Measurements from ENCODE around the gene SOX1. TPM values are rescaled to one million over a fixed set of nuclear protein-coding genes. Genes with fewer than 3 reads are reported as not detected.

The SOX1 gene
- total and polyA plus RNA-seq, 2 donors (not counting 3 experiments of a cell fraction or from before 2014, with no cell fraction given): not detected

- H3K27me3 ChIP-seq (ENCODE audit: control insufficient read depth in 2 of 2, insufficient read depth in 2 of 2, low read length in 2 of 2): no peaks in the 10 kb centered on the region
- H3K79me2 ChIP-seq (ENCODE audit: control insufficient read depth, insufficient read depth, low read length): no peaks in the 10 kb centered on the region
- TF ChIP-seq CTCF (IDR thresholded peaks at IDR 0.05; ENCODE audit: extremely low read depth in 1 of 2, insufficient read depth in 1 of 2, low read depth in 1 of 2, low read length in 2 of 2) (no peak), GATA2 (IDR thresholded peaks at IDR 0.05; ENCODE audit: insufficient read depth, insufficient read length, low read depth, low read length) (no peak), MAX (IDR thresholded peaks at IDR 0.05; ENCODE audit: insufficient read depth, insufficient read length) (no peak), FOS (IDR thresholded peaks at IDR 0.05; ENCODE audit: borderline replicate concordance, insufficient read depth, low read length) (no peak)
- H3K9ac ChIP-seq (replicated peaks; ENCODE audit: extremely low read depth, insufficient read depth, low read length): no peak overlapping the region
- H3K27ac ChIP-seq (ENCODE audit: insufficient read depth, low read depth, low read length): no peak overlapping the region
- H3K36me3 ChIP-seq (ENCODE audit: control insufficient read depth in 2 of 2, extremely low read depth in 1 of 2, insufficient read depth in 2 of 2, low read length in 2 of 2): no peaks in the 10 kb centered on the region
- DNase-seq (ENCODE audit: low read depth, low spot score) (no peak), FAIRE-seq (no peak)
- POLR2A ChIA-PET: no interaction called here
- no peaks in the 10 kb centered on the region for H4K20me1 ChIP-seq (replicated peaks; ENCODE audit: control insufficient read depth, extremely low read depth, insufficient read depth, low read length)
- H3K4me3 ChIP-seq (replicated peaks in 1 of 3; ENCODE audit: insufficient read depth in 1 of 3, low read depth in 1 of 3, low read length in 3 of 3): no peak overlapping the region
- no peak overlapping the region for H2AFZ ChIP-seq (ENCODE audit: low read depth, low read length)
- H3K9me1 ChIP-seq (replicated peaks; ENCODE audit: control insufficient read depth, extremely low read depth, insufficient read depth, low read length): no peaks in the 10 kb centered on the region
- no peak overlapping the region for H3K4me2 ChIP-seq (ENCODE audit: insufficient read depth, low read length)
- dilution Hi-C loops (cut with MboI; ENCODE audit: extremely low pct_ligation_motif_present, low sequenced_read_pairs): no loop called here
- no TSS peak for BruUV-seq (replicated peaks)
- no peaks in the 10 kb centered on the region for H3K9me3 ChIP-seq (replicated peaks; ENCODE audit: control insufficient read depth, insufficient read depth, low read length)
- intact Hi-C loops (cut with micrococcal nuclease): no loop called here
- CTCF ChIA-PET: no interaction called here
- H3K4me1 ChIP-seq (ENCODE audit: control insufficient read depth, extremely low read depth, insufficient read depth, low read length): no peaks in the 10 kb centered on the region
These were observed 45.8 kb downstream of the SOX1 start for GRCh38 chr13:112112534-112113276.

GRCh38 chr13:112113348-112113747 is 46.4 kb downstream of the SOX1 start:
- DNase-seq (ENCODE audit: low read depth, low spot score) (no peak), FAIRE-seq (no peak)
- no peak overlapping the region for H2AFZ ChIP-seq (ENCODE audit: low read depth, low read length)
- no TSS peak for BruUV-seq (replicated peaks)
- no peak overlapping the region for H3K4me2 ChIP-seq (ENCODE audit: insufficient read depth, low read length)
- no peaks in the 10 kb centered on the region for H3K79me2 ChIP-seq (ENCODE audit: control insufficient read depth, insufficient read depth, low read length)
- ChIA-PET POLR2A (no interaction called here), CTCF (no interaction called here)
- H3K4me1 ChIP-seq (ENCODE audit: control insufficient read depth, extremely low read depth, insufficient read depth, low read length): no peaks in the 10 kb centered on the region
- TF ChIP-seq CTCF (IDR thresholded peaks at IDR 0.05; ENCODE audit: extremely low read depth in 1 of 2, insufficient read depth in 1 of 2, low read depth in 1 of 2, low read length in 2 of 2): no peak
- no peak for TF ChIP-seq MAX (IDR thresholded peaks at IDR 0.05; ENCODE audit: insufficient read depth, insufficient read length)
- TF ChIP-seq MYC (IDR thresholded peaks at IDR 0.05; ENCODE audit: low read depth, low read length): no peak
- TF ChIP-seq POLR2AphosphoS5 (IDR thresholded peaks at IDR 0.05; ENCODE audit: insufficient read depth, low read depth, low read length): no peak
- no peak for TF ChIP-seq JUN (IDR thresholded peaks at IDR 0.05; ENCODE audit: borderline replicate concordance, insufficient read depth, insufficient read length, low read depth)
- TF ChIP-seq EZH2 (IDR thresholded peaks at IDR 0.05; ENCODE audit: borderline replicate concordance, low read depth, low read length, severe bottlenecking): no peak
- TF ChIP-seq GATA2 (IDR thresholded peaks at IDR 0.05; ENCODE audit: insufficient read depth, insufficient read length, low read depth, low read length): no peak
- TF ChIP-seq POLR2A (IDR thresholded peaks at IDR 0.05; ENCODE audit: low read depth, low read length): no peak
- no peak for TF ChIP-seq FOS (IDR thresholded peaks at IDR 0.05; ENCODE audit: borderline replicate concordance, insufficient read depth, low read length)
- H3K27ac ChIP-seq (ENCODE audit: insufficient read depth, low read depth, low read length): no peak overlapping the region
- no peaks in the 10 kb centered on the region for H3K36me3 ChIP-seq (ENCODE audit: control insufficient read depth in 2 of 2, extremely low read depth in 1 of 2, insufficient read depth in 2 of 2, low read length in 2 of 2)
- H3K4me3 ChIP-seq (replicated peaks in 1 of 3; ENCODE audit: insufficient read depth in 1 of 3, low read depth in 1 of 3, low read length in 3 of 3): no peak overlapping the region
- dilution Hi-C loops (cut with MboI; ENCODE audit: extremely low pct_ligation_motif_present, low sequenced_read_pairs) (no loop called here), intact Hi-C loops (cut with micrococcal nuclease) (no loop called here)
- no peaks in the 10 kb centered on the region for H4K20me1 ChIP-seq (replicated peaks; ENCODE audit: control insufficient read depth, extremely low read depth, insufficient read depth, low read length)
- H3K27me3 ChIP-seq (ENCODE audit: control insufficient read depth in 2 of 2, insufficient read depth in 2 of 2, low read length in 2 of 2): no peaks in the 10 kb centered on the region
- no peak overlapping the region for H3K9ac ChIP-seq (replicated peaks; ENCODE audit: extremely low read depth, insufficient read depth, low read length)
- H3K9me1 ChIP-seq (replicated peaks; ENCODE audit: control insufficient read depth, extremely low read depth, insufficient read depth, low read length): no peaks in the 10 kb centered on the region
- H3K9me3 ChIP-seq (replicated peaks; ENCODE audit: control insufficient read depth, insufficient read depth, low read length): peaks cover 2% of the 10 kb centered on the region
